Heart left ventricle (tissue), 16 donors: ENCODE measurements around the gene AMDHD2. TPM values are rescaled to one million over a fixed set of nuclear protein-coding genes. Genes with fewer than 3 reads are reported as not detected.

Experiments
- ATAC-seq, 4 donors: fragments of 200-7000 bp; cut with Tn5 transposase; one replicate each; pipeline ENCODE4 v1.9.1; 2020 to 2022; ENCODE audit warnings: moderate library complexity in 4 of 4, mild to moderate bottlenecking in 3 of 4, moderate number of reproducible peaks in 1 of 4
- DNase-seq, 5 donors: peaks; one replicate each; pipeline ENCODE4 v3.0.0-alpha.2; 2020
- H3K27ac ChIP-seq, 12 donors: fragments of 200-600 bp; sonication (generic) in 4 of 12; one replicate each; pipeline versions ENCODE4 v1.5.0 to v1.8.0; 2016 to 2022; ENCODE audit warnings: mild to moderate bottlenecking in 2 of 12
- H3K27me3 ChIP-seq, 9 donors: fragments of 200-600 bp; sonication (generic) in 2 of 9; one replicate each; pipeline versions ENCODE4 v1.5.1 to v1.8.0; 2016 to 2022; ENCODE audit warnings: mild to moderate bottlenecking in 3 of 9
- H3K36me3 ChIP-seq, 9 donors: fragments of 200-600 bp; sonication (generic) in 2 of 9; one replicate each; pipeline versions ENCODE4 v1.5.0 to v1.8.0; 2018 to 2022; ENCODE audit warnings: mild to moderate bottlenecking in 2 of 9
- H3K4me1 ChIP-seq, 12 donors: fragments of 200-600 bp; sonication (generic) in 4 of 12; one replicate each; pipeline versions ENCODE4 v1.5.0 to v1.8.0; 2016 to 2022; ENCODE audit warnings: mild to moderate bottlenecking in 3 of 12
- H3K4me3 ChIP-seq, 12 donors: fragments of 200-600 bp; sonication (generic) in 4 of 12; one replicate each; pipeline versions ENCODE4 v1.5.0 to v1.8.0; 2017 to 2022; ENCODE audit warnings: mild to moderate bottlenecking in 9 of 12, moderate library complexity in 4 of 12
- H3K9me3 ChIP-seq, 12 donors: fragments of 200-600 bp; sonication (generic) in 4 of 12; one replicate each; pipeline versions ENCODE4 v1.5.0 to v1.8.0; 2016 to 2022; ENCODE audit warnings: mild to moderate bottlenecking in 1 of 12
- CTCF ChIP-seq, 12 donors: fragments of 200-600 bp; sonication (generic) in 4 of 12; IDR thresholded peaks; one replicate each; pipeline versions ENCODE4 v1.5.0 to v1.8.0; 2018 to 2022; ENCODE audit warnings: antibody characterized with exemption in 12 of 12, mild to moderate bottlenecking in 5 of 12
- POLR2A ChIP-seq, 2 donors: fragments of 450-650 bp; IDR thresholded peaks; one replicate each; pipeline ENCODE4 v1.6.1; 2017; ENCODE audit warnings: antibody characterized with exemption in 2 of 2, mild to moderate bottlenecking in 2 of 2, moderate library complexity in 2 of 2
- WGBS, 4 donors: extraction: QIAGEN DNeasy Blood & Tissue Kit in 2 of 4; methylation state at CpG; one replicate each; pipeline versions ENCODE4 v1.1.5 to v1.1.7; 2013 to 2018; 5-methylcytosine and 5-hydroxymethylcytosine counted together
- intact Hi-C, 10 donors: fragments of 100-400 bp; cut with DNase I; formaldehyde crosslinking; loops; one replicate each; pipeline versions ENCODE4 v1.11.1 to v1.14.2; 2022
- polyA plus RNA-seq, 2 donors: library from polyadenylated mRNA; stranded (reverse); fragments of 200-250 nt; gene quantifications; one replicate each; pipeline ENCODE4 v1.2.3, GENCODE V29; 2013
- total RNA-seq, 9 donors: library from RNA; depleted of rRNA in 2 of 9; stranded (reverse); fragments of >200 nt in 2 of 9; fragmentation: NEBNext Ultra II Directional in 3 of 9; extraction: Animal tissue kit (Norgen Biotek cat#: 25700) in 3 of 9; gene quantifications; one replicate each; pipeline versions ENCODE4 v1.1.0 to v1.2.4, GENCODE V29; 2016 to 2023
- donor health status: ischemic (EF 13 %, LVEDD 7.1; RV severe dilation, severe dysfunction).
- donor health status: healthy with polysubstance abuse.
- donor health status: DM: no; HTN: yes; CAD: no.
- donor health status: DM: no; HTN: no; CAD: no.
- donor health status: ischemic (EF 25% LVEDD 6.9; RV normal size, moderate dysfunction).
- donor health status: ischemic (EF 25% LVEDD 5.7; RV mildly dilated, moderate dysfunction).
- donor health status: healthy.
- donor health status: DM: yes; HTN: yes; CAD: no.
- donor health status: ischemic (EF 35%, LVEDD 5.7; RV mildly dilated, moderate dysfunction).
- donor health status: nonischemic (EF 11% LVEDD 7.7; RV severe dilation, severe dysfunction).
- donor health status: DM: yes; HTN: yes; CAD: no.
- donor health status: PGD.
- donor health status: ischemic (EF 29% LVEDD 5.4; RV normal size, mild dysfunction).
- donor health status: nonischemic (EF 23%, LVEDD 6.1; RV moderate dilation, normal function).

AMDHD2 gene
- total and polyA plus RNA-seq, 11 donors: 8.9 to 34.0 (median 11.8) TPM

GRCh38 chr16:2480948-2481347 is 39.2 kb upstream of the AMDHD2 start:
- no peak for DNase-seq
- 86 to 94% (median 90%) methylated on average over 12 of the region's 12 CpGs for WGBS, 4 donors
- H3K27ac ChIP-seq: no peak overlapping the region

GRCh38 chr16:2481676-2482075 is 38.5 kb upstream of the AMDHD2 start:
- Histone ChIP-seq H3K4me3 (no peak overlapping the region), H3K27me3 (no peaks in the 10 kb centered on the region), H3K27ac (no peak overlapping the region), H3K4me1 (peaks cover 0 to 30% (median 18%) of the 10 kb centered on the region in 12 donors), H3K9me3 (no peaks in the 10 kb centered on the region), H3K36me3 (no peaks in the 10 kb centered on the region)
- WGBS, 4 donors: 73 to 96% (median 78%) methylated on average over 5 to 7 of the region's 7 CpGs
- ATAC-seq: no peak
- TF ChIP-seq POLR2A (IDR thresholded peaks at IDR 0.05) (no peak), CTCF (IDR thresholded peaks at IDR 0.05) (no peak)
- DNase-seq: no peak
- intact Hi-C loops: loop anchor here in 1 of 10 donors (5.0 kb wide), 1 partner anchor 49 kb away; no protein-coding TSS in a partner anchor

More at GRCh38 chr16:2480948-2481347, 39.2 kb upstream of the AMDHD2 start:
- Histone ChIP-seq H3K4me3 (no peak overlapping the region), H3K9me3 (no peaks in the 10 kb centered on the region), H3K27me3 (no peaks in the 10 kb centered on the region), H3K36me3 (no peaks in the 10 kb centered on the region), H3K4me1 (peaks cover 0 to 27% (median 14%) of the 10 kb centered on the region in 12 donors)
- intact Hi-C loops: loop anchor here in 1 of 10 donors (5.0 kb wide), 1 partner anchor 49 kb away; no protein-coding TSS in a partner anchor
- ATAC-seq: no peak
- no peak for TF ChIP-seq POLR2A (IDR thresholded peaks at IDR 0.05)
- no peak for TF ChIP-seq CTCF (IDR thresholded peaks at IDR 0.05)

GRCh38 chr16:2482249-2482648 is 37.9 kb upstream of the AMDHD2 start:
- peak overlapping the region in 2 of 12 donors; percentile 15 to 82 for H3K27ac ChIP-seq
- intact Hi-C loops: loop anchor here in 1 of 10 donors (5.0 kb wide), 1 partner anchor 50 kb away; no protein-coding TSS in a partner anchor
- 74 to 80% (median 76%) methylated on average over 13 of the region's 13 CpGs for WGBS, 4 donors

More at GRCh38 chr16:2482249-2482648, 37.9 kb upstream of the AMDHD2 start:
- Histone ChIP-seq H3K9me3 (no peaks in the 10 kb centered on the region), H3K4me3 (no peak overlapping the region), H3K36me3 (no peaks in the 10 kb centered on the region), H3K4me1 (peaks cover 0 to 35% (median 22%) of the 10 kb centered on the region in 12 donors), H3K27me3 (no peaks in the 10 kb centered on the region)
- no peak for TF ChIP-seq CTCF (IDR thresholded peaks at IDR 0.05)
- no peak for TF ChIP-seq POLR2A (IDR thresholded peaks at IDR 0.05)
- ATAC-seq (no peak), DNase-seq (peak in 1 of 5 donors; percentile 27)
